Inferior parietal cortex (tissue), 1 donor: ENCODE measurements around the gene TIGAR.

Experiments
- DNase-seq: peaks from one replicate; pipeline ENCODE4 v3.0.0-alpha.2; 2016; ENCODE audit errors: extremely low spot score

Gene TIGAR

GRCh38 chr12:4282892-4283511, 38.0 kb upstream of the TIGAR start:
- DNase-seq, result no peak

DNA sequence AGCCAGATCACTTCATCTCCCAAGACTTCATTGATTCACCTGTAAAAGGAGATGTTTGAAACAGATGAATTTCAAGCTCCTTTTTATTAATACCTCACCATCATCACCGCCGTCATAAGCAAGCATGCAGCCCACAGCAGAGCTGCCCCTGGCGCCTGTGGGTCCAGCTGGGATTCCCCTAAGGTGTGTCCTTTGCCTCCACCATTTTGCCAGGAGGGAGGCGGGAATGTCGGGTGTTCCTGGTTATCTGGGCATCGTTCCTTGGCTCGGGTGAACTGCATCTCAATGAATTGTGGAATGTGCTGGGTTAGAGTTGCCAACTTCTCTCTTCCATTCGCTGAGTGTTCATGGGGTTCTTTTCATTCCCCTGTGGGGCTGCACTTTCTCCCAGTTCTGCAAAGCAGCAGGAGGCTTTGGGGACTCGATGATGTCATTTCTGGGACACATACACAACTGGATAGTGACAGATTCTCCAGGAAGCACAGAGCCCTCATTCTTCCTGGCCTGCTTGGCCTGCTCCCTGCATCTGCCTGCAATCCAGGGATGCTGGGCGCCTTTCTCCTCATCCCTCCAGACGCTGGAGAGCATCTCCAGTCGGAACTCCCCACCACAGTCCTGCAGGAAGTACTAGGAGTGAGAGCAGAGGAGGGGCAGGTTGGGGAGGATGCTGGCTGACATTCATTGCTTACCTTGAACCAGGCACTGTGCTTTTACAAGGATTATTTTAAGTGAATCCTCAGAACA, 37.3 kb upstream of the TIGAR start:
- no peak for DNase-seq

GRCh38 chr12:4284306-4284705, 36.7 kb upstream of the TIGAR start:
- no peak for DNase-seq

DNA sequence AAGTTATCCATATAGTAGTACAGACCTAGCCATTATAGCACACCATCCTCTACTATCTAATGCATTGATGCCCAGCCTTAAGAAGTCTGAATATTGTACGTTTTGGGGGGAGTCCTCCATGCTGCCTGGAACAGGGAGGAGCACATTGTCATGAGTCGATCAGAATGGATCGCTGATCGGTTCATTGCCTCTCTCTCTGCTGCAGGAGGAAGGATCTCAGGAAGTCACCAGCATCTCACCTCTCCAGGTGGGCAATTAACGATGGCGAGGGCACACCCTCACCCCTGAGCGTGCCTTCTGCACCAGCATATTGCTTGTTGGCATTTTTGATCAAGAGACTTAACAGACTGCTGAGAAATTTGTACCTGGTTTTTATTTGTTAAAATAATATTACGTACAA, 35.9 kb upstream of the TIGAR start:
- DNase-seq, result no peak

GRCh38 chr12:4286228-4286627, 34.8 kb upstream of the TIGAR start:
- DNase-seq, result no peak

DNA sequence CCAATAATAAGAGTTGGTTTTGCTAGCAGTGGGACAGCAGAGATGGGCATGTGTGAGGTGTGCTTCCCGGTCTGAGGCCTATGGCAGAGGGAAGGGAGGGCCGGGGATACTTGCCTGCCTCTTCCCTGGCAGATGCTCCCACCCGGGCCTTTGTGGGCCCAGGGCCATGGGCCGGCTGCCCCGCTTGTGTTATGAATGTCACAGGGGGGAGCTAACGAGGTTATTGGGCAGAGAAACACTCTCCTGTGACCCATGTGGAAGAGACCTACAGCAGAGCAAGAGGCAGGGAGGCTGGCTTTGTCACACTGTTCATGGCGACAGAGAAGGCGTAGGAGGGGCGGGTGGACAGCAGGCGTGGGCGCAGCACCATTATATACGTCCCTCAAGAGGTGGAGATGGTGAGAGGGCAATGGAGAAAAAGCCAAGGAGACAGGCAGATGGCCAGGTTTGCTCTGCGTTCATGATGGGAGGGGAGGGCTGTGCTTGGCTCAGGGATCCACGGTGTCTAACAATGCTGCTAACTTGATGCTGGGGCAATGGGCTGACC, 34.2 kb upstream of the TIGAR start:
- no peak for DNase-seq

- no peak for DNase-seq
Measured at GRCh38 chr12:4287325-4288211, 33.4 kb upstream of the TIGAR start.

DNA sequence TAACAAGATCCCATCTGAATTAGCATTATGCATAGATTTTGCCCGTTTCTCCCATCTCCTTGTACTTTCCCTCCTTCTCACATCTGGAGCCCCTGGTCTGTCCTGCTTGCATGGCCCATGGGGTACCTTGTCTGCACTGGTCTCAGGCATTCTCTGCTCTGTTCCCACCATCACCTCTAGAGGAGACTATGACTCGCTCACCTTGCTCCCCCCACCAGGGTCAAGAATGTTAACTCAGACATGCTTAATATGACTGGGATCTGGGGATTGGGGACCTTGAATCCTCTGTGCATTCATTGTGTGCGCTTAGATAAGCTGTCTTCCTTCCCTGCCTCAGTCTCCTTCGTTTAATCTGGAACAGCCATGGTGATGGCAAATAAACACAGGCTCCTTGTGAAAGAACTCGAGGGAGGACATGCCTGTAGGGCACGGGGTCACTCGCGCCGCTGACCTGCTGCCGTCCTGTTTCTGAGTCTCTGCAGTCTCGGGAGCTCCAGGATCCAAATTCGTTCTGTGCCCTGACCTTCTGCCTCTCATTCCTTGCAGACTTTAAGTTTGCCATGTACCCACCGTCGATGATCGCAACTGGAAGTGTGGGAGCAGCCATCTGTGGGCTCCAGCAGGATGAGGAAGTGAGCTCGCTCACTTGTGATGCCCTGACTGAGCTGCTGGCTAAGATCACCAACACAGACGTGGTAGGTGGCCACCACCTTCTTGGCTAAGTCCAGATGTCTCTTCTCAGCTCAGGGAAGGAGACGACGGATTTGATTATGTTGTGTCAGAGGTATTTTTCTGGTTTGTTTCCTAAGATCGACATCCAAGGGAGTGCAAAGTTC, 32.5 kb upstream of the TIGAR start:
- DNase-seq, result no peak

DNA sequence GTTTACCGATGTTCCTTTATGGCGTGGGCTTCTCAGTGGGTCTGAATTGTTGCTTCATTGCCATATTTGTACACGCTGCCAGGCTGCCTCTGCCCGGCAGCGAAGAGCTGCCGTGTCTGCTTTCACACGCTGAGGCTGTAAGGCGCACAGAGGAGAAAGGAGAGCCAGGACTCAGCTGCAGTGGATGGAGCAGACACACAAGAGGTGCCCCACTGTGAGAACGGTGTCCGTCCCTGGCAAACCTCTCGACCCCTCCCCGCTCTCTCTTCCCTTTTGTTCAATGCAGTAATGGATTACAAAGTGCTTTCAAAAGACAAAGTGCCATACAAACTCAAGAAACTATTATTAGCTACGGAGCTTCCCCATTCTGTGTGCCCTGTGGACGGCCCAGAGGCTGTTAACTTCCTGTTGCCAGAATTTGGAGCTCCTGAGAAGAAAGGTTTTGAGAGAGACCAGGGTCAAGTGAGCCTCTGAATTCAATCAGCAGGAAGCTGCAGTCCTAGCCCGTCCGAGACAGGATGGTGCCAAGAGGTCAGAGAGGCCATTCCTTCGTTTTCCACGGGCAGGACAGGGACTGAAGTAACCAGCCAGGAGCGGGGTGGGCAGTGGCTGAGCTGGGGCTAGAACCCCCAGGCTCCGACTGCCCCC, 31.7 kb upstream of the TIGAR start:
- no peak for DNase-seq

DNA sequence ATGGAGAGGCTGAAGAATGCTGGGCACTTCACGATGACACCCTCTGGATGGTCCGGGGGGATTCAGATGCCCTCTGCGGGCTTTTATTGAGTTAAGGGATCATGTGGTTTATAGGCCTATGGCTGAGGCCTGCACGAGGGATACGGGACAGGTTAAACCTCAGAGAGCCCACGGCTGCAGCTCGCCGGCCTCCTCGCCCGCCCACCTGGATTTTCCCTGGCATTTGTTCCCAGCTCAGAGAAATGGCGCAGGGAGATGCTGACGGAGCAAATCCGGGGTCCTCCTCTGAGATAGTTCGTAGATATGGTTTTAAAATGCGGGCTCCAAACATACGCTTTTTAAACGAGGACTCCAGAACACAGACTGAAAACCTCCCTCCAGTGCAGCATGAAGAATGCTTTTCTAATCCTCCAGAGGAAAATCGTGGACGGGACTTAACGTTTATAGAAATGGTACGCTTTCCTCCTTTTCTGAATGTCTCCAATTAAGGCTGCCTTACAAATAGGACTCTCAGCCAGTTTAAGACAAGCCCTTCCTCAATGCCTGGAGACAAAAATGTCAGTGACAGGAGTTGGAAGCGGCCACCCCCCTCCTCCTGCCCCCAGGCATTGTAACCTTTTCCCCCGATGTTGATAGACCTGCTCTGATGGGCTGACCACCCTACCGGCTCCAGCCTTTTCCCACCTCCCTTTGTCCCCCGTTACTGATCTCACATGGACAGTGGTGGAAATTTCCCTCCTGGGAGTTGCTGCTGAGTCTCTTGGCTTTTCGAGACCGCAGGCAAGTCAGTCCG, 30.8 kb upstream of the TIGAR start:
- DNase-seq, result no peak

GRCh38 chr12:4292341-4293073, 28.5 kb upstream of the TIGAR start:
- no peak for DNase-seq

GRCh38 chr12:4293299-4293965, 27.6 kb upstream of the TIGAR start:
- DNase-seq, result no peak

DNA sequence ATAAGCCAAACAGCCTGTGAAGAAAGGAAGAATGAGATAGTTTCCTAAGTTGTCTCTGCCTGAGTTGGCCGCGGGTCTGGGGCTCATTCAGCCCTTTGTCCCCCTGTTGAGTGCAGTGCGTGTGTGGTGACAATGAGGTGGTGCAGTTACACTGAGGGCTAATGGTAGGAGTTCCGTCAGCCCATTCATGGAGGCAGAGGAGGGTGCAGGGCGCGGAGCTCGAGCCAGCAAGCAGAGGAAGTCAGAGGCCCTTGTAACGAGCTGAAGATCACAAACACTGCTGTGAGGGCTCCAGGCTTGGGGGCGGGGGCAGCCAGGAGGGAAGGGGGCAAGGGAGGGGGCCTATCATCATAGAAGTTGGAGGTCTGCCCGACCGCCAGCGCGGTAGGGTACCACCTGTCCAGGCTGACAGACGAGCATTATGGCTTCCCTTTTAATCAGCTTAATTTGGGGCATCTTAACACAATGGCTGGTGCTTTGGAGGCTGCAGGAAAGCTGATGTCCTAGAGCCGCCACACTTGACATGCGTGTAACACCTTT, 27.0 kb upstream of the TIGAR start:
- no peak for DNase-seq

GRCh38 chr12:4296751-4297150, 24.3 kb upstream of the TIGAR start:
- DNase-seq, result no peak

- DNase-seq, result no peak
Measured at GRCh38 chr12:4297617-4298016, 23.4 kb upstream of the TIGAR start.

- no peak for DNase-seq
Measured at GRCh38 chr12:4300883-4301282, 20.1 kb upstream of the TIGAR start.

DNA sequence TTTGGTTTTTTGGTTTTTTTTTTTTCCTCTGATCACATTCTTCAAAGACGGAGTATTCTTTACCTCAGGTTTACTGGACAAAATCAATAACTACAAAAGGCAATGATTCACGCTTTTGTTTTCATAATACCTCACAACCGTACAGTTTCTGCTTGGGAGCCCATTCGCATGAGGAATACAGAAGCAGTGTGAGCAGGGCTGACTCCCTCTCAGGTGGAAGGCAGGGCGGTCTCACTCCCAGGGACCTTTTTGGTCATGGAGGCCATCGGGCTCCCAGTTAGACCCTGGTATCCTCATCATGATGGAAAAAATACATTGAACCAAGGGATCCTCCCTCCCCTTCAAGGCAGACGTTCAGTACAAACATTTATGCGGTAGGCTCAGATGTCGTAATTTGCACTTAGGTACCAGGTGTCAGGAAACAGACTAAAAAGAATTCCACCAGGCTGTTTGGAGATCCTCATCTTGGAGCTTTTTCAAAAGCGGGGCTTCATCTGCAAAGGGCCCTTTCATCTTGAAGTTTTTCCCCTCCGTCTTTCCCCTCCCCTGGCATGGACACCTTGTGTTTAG, 19.0 kb upstream of the TIGAR start:
- no peak for DNase-seq

- no peak for DNase-seq
Measured at GRCh38 chr12:4302881-4303280, 18.1 kb upstream of the TIGAR start.
